ENCODE results near the gene SUSD4.

Gene SUSD4

GRCh38 chr1:223345720-223346119, 18.3 kb downstream of the SUSD4 start:
- DNase-seq, result no peak
- no peak overlapping the region for H3K4me3 Mint-ChIP-seq
- H3K36me3 Mint-ChIP-seq (ENCODE audit: low read depth), result no peaks in the 10 kb centered on the region
- H3K27ac Mint-ChIP-seq, result no peak overlapping the region
- no peaks in the 10 kb centered on the region for H3K9me3 Mint-ChIP-seq
- H3K27me3 Mint-ChIP-seq, result no peaks in the 10 kb centered on the region
- no peaks in the 10 kb centered on the region for H3K4me1 Mint-ChIP-seq (ENCODE audit: low read depth)

GRCh38 chr1:223344491-223344890, 19.5 kb downstream of the SUSD4 start:
- Mint-ChIP-seq H3K36me3 (ENCODE audit: low read depth) (no peaks in the 10 kb centered on the region), H3K9me3 (no peaks in the 10 kb centered on the region), H3K27ac (no peak overlapping the region), H3K4me3 (no peak overlapping the region), H3K27me3 (no peaks in the 10 kb centered on the region), H3K4me1 (ENCODE audit: low read depth) (no peaks in the 10 kb centered on the region)
- no peak for DNase-seq

GRCh38 chr1:223343692-223344091, 20.3 kb downstream of the SUSD4 start:
- Mint-ChIP-seq H3K4me1 (ENCODE audit: low read depth) (no peaks in the 10 kb centered on the region), H3K9me3 (no peaks in the 10 kb centered on the region), H3K27ac (no peak overlapping the region), H3K36me3 (ENCODE audit: low read depth) (no peaks in the 10 kb centered on the region), H3K4me3 (no peak overlapping the region), H3K27me3 (no peaks in the 10 kb centered on the region)
- DNase-seq, result no peak

GRCh38 chr1:223341121-223341520, 22.9 kb downstream of the SUSD4 start:
- Mint-ChIP-seq H3K36me3 (ENCODE audit: low read depth) (no peaks in the 10 kb centered on the region), H3K9me3 (no peaks in the 10 kb centered on the region)
- DNase-seq, result no peak

GRCh38 chr1:223340637-223341036, 23.3 kb downstream of the SUSD4 start:
- no peaks in the 10 kb centered on the region for H3K36me3 Mint-ChIP-seq (ENCODE audit: low read depth)
- H3K9me3 Mint-ChIP-seq, result no peaks in the 10 kb centered on the region
- H3K4me1 Mint-ChIP-seq (ENCODE audit: low read depth), result no peaks in the 10 kb centered on the region
- no peaks in the 10 kb centered on the region for H3K27me3 Mint-ChIP-seq
- H3K27ac Mint-ChIP-seq, result no peak overlapping the region
- no peak for DNase-seq
- no peak overlapping the region for H3K4me3 Mint-ChIP-seq

More at GRCh38 chr1:223341121-223341520, 22.9 kb downstream of the SUSD4 start:
- Mint-ChIP-seq H3K27ac (no peak overlapping the region), H3K27me3 (no peaks in the 10 kb centered on the region), H3K4me3 (no peak overlapping the region), H3K4me1 (ENCODE audit: low read depth) (no peaks in the 10 kb centered on the region)

GRCh38 chr1:223339861-223340260, 24.1 kb downstream of the SUSD4 start:
- H3K4me3 Mint-ChIP-seq, result no peak overlapping the region

GRCh38 chr1:223338811-223339746, 24.9 kb downstream of the SUSD4 start:
- no peaks in the 10 kb centered on the region for H3K36me3 Mint-ChIP-seq (ENCODE audit: low read depth)
- no peaks in the 10 kb centered on the region for H3K9me3 Mint-ChIP-seq
- H3K4me3 Mint-ChIP-seq, result no peak overlapping the region
- DNase-seq, result no peak
- H3K27me3 Mint-ChIP-seq, result no peaks in the 10 kb centered on the region
- no peaks in the 10 kb centered on the region for H3K4me1 Mint-ChIP-seq (ENCODE audit: low read depth)
- H3K27ac Mint-ChIP-seq, result no peak overlapping the region

More at GRCh38 chr1:223339861-223340260, 24.1 kb downstream of the SUSD4 start:
- no peak for DNase-seq
- H3K9me3 Mint-ChIP-seq, result no peaks in the 10 kb centered on the region
- no peak overlapping the region for H3K27ac Mint-ChIP-seq
- no peaks in the 10 kb centered on the region for H3K4me1 Mint-ChIP-seq (ENCODE audit: low read depth)
- H3K36me3 Mint-ChIP-seq (ENCODE audit: low read depth), result no peaks in the 10 kb centered on the region
- H3K27me3 Mint-ChIP-seq, result no peaks in the 10 kb centered on the region

GRCh38 chr1:223337174-223337869, 26.7 kb downstream of the SUSD4 start:
- Mint-ChIP-seq H3K27me3 (no peaks in the 10 kb centered on the region), H3K4me1 (ENCODE audit: low read depth) (no peaks in the 10 kb centered on the region), H3K4me3 (no peak overlapping the region), H3K9me3 (no peaks in the 10 kb centered on the region), H3K27ac (no peak overlapping the region), H3K36me3 (ENCODE audit: low read depth) (no peaks in the 10 kb centered on the region)
- DNase-seq, result no peak

GRCh38 chr1:223334156-223334555, 29.8 kb downstream of the SUSD4 start:
- H3K9me3 Mint-ChIP-seq, result no peaks in the 10 kb centered on the region
- H3K27ac Mint-ChIP-seq, result no peak overlapping the region
- no peak for DNase-seq
- no peaks in the 10 kb centered on the region for H3K36me3 Mint-ChIP-seq (ENCODE audit: low read depth)
- no peak overlapping the region for H3K4me3 Mint-ChIP-seq
- no peaks in the 10 kb centered on the region for H3K27me3 Mint-ChIP-seq
- H3K4me1 Mint-ChIP-seq (ENCODE audit: low read depth), result peaks cover 6% of the 10 kb centered on the region

- Mint-ChIP-seq H3K4me1 (ENCODE audit: low read depth) (peaks cover 6% of the 10 kb centered on the region), H3K36me3 (ENCODE audit: low read depth) (no peaks in the 10 kb centered on the region), H3K27me3 (no peaks in the 10 kb centered on the region), H3K4me3 (no peak overlapping the region), H3K9me3 (no peaks in the 10 kb centered on the region), H3K27ac (no peak overlapping the region)
- no peak for DNase-seq
These were observed 31.0 kb downstream of the SUSD4 start for GRCh38 chr1:223332997-223333396.

GRCh38 chr1:223331929-223332328, 32.0 kb downstream of the SUSD4 start:
- H3K4me1 Mint-ChIP-seq (ENCODE audit: low read depth), result peaks cover 6% of the 10 kb centered on the region
- no peaks in the 10 kb centered on the region for H3K9me3 Mint-ChIP-seq
- no peak overlapping the region for H3K27ac Mint-ChIP-seq
- H3K4me3 Mint-ChIP-seq, result no peak overlapping the region
- H3K27me3 Mint-ChIP-seq, result no peaks in the 10 kb centered on the region
- H3K36me3 Mint-ChIP-seq (ENCODE audit: low read depth), result no peaks in the 10 kb centered on the region
- no peak for DNase-seq

GRCh38 chr1:223331301-223331700, 32.7 kb downstream of the SUSD4 start:
- peaks cover 6% of the 10 kb centered on the region for H3K4me1 Mint-ChIP-seq (ENCODE audit: low read depth)
- no peaks in the 10 kb centered on the region for H3K36me3 Mint-ChIP-seq (ENCODE audit: low read depth)
- no peak for DNase-seq
- H3K27ac Mint-ChIP-seq, result no peak overlapping the region
- H3K4me3 Mint-ChIP-seq, result no peak overlapping the region
- H3K27me3 Mint-ChIP-seq, result no peaks in the 10 kb centered on the region
- H3K9me3 Mint-ChIP-seq, result no peaks in the 10 kb centered on the region

- Mint-ChIP-seq H3K9me3 (no peaks in the 10 kb centered on the region), H3K36me3 (ENCODE audit: low read depth) (no peaks in the 10 kb centered on the region), H3K4me3 (no peak overlapping the region), H3K27ac (no peak overlapping the region), H3K4me1 (ENCODE audit: low read depth) (peaks cover 6% of the 10 kb centered on the region), H3K27me3 (no peaks in the 10 kb centered on the region)
- no peak for DNase-seq
These were observed 33.5 kb downstream of the SUSD4 start for GRCh38 chr1:223330466-223330865.

- no peak for DNase-seq
- H3K27ac Mint-ChIP-seq, result no peak overlapping the region
- H3K27me3 Mint-ChIP-seq, result no peaks in the 10 kb centered on the region
- H3K4me1 Mint-ChIP-seq (ENCODE audit: low read depth), result peaks cover 6% of the 10 kb centered on the region
- H3K36me3 Mint-ChIP-seq (ENCODE audit: low read depth), result no peaks in the 10 kb centered on the region
- no peak overlapping the region for H3K4me3 Mint-ChIP-seq
- H3K9me3 Mint-ChIP-seq, result no peaks in the 10 kb centered on the region
These were observed 34.1 kb downstream of the SUSD4 start for GRCh38 chr1:223329664-223330415.
